Activated naive CD8-positive, alpha-beta T cell (primary cell): ENCODE measurements around the gene IFNA4.
"Not testable (repeated sequence)": the region's sequence is repeated elsewhere in the genome, so short reads cannot be mapped to it uniquely, and the experiment has no call there.

ENCODE experiments used
- H3K27ac Mint-ChIP-seq: one replicate; pipeline ENCODE4 v1.8.0; 2021; ENCODE audit warnings: mixed read lengths
- H3K27me3 Mint-ChIP-seq: one replicate; pipeline ENCODE4 v1.8.0; 2021; ENCODE audit warnings: mixed read lengths
- H3K36me3 Mint-ChIP-seq: one replicate; pipeline ENCODE4 v1.8.0; 2021; ENCODE audit warnings: mixed read lengths
- H3K4me1 Mint-ChIP-seq: one replicate; pipeline ENCODE4 v1.8.0; 2021; ENCODE audit warnings: low read depth, mixed read lengths
- H3K4me3 Mint-ChIP-seq: one replicate; pipeline ENCODE4 v1.8.0; 2021; ENCODE audit warnings: mild to moderate bottlenecking, mixed read lengths
- H3K9me3 Mint-ChIP-seq: one replicate; pipeline ENCODE4 v1.8.0; 2021; ENCODE audit warnings: low read depth, mixed read lengths

Gene IFNA4

GRCh38 chr9:21187487-21187886 lies at the start of gene IFNA4:
IFNA4 (minus strand) TSS chr9:21187587; CDS start chr9:21187531, 56 bp downstream.
- H3K4me3 Mint-ChIP-seq, H3K27ac Mint-ChIP-seq, H3K36me3 Mint-ChIP-seq, H3K27me3 Mint-ChIP-seq, H3K9me3 Mint-ChIP-seq, H3K4me1 Mint-ChIP-seq: not testable (repeated sequence)

- H3K9me3 Mint-ChIP-seq, H3K27me3 Mint-ChIP-seq, H3K27ac Mint-ChIP-seq, H3K4me1 Mint-ChIP-seq, H3K36me3 Mint-ChIP-seq: not testable (repeated sequence)
- peak overlapping the region; percentile 72 for H3K4me3 Mint-ChIP-seq
Observed at GRCh38 chr9:21236360-21236714, 49.0 kb upstream of the IFNA4 start.

GRCh38 chr9:21235468-21236359 lies 48.3 kb upstream of the IFNA4 start:
- H3K27me3 Mint-ChIP-seq, H3K36me3 Mint-ChIP-seq, H3K4me1 Mint-ChIP-seq, H3K9me3 Mint-ChIP-seq, H3K27ac Mint-ChIP-seq: not testable (repeated sequence)
- peak overlapping the region; percentile 72 for H3K4me3 Mint-ChIP-seq

DNA sequence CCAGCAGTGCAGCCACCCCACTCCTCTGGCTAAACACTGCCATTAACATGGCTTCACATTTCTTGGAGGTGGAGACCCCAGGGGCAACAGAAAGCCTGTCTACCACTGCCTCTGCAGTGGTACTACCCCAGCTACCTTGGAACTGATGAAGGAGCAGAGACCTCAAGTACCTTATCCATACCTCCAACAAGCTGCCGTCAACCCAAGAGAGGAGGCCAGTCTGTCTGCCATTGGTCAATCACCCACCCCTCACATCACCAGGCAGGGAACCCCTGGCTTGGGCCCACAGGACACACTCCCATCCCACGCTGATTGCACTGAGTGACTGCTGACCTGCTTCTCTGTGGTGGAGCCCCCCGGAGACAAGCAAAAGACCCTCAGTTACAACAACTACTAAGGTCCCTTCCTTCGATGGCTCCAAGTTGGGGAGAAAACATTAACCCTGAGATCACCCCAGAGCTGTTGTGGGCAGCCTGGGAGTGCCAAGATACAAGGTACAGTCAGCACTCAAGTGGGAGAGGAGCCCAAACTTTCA lies 46.8 kb upstream of the IFNA4 start:
- H3K4me1 Mint-ChIP-seq, result peaks cover 9% of the 10 kb centered on the region
- H3K27me3 Mint-ChIP-seq, result peaks cover 3% of the 10 kb centered on the region
- H3K9me3 Mint-ChIP-seq, result no peaks in the 10 kb centered on the region
- H3K27ac Mint-ChIP-seq, result no peak overlapping the region
- no peaks in the 10 kb centered on the region for H3K36me3 Mint-ChIP-seq
- no peak overlapping the region for H3K4me3 Mint-ChIP-seq

DNA sequence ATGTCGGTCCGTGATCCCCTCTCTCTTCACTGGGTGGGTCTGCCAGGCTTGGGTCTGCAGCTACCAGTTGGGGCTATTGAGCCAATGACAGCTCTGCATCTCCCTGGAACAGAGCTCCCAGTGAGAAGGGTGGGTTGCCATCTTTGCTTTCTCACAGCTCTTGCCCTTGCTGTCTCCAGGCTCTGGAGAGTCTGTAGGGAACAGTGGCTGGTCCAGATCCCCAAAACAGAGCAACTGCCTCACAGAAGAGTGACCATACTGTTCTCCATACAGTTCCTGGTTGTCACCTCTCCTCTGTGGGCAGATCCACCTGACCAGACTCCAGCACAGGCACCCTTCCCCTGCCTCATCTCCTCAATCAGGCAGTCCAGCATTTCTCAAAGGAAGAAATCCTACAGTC lies 45.9 kb upstream of the IFNA4 start:
- Mint-ChIP-seq H3K27me3 (peaks cover 2% of the 10 kb centered on the region), H3K27ac (no peak overlapping the region), H3K36me3 (no peaks in the 10 kb centered on the region), H3K4me1 (peaks cover 9% of the 10 kb centered on the region), H3K4me3 (no peak overlapping the region), H3K9me3 (no peaks in the 10 kb centered on the region)

GRCh38 chr9:21228122-21228521 lies 40.7 kb upstream of the IFNA4 start, which contains the start of gene IFNA17:
IFNA17 (minus strand) TSS chr9:21228222; CDS start chr9:21228173, 49 bp downstream.
- H3K4me1 Mint-ChIP-seq, result no peaks in the 10 kb centered on the region
- no peak within 1 kb of the TSS for H3K27ac Mint-ChIP-seq
- no peaks in the 10 kb centered on the region for H3K9me3 Mint-ChIP-seq
- no peaks in the 10 kb centered on the region for H3K36me3 Mint-ChIP-seq
- H3K27me3 Mint-ChIP-seq, result peaks cover 5% of the 10 kb centered on the region
- no peak within 1 kb of the TSS for H3K4me3 Mint-ChIP-seq

DNA sequence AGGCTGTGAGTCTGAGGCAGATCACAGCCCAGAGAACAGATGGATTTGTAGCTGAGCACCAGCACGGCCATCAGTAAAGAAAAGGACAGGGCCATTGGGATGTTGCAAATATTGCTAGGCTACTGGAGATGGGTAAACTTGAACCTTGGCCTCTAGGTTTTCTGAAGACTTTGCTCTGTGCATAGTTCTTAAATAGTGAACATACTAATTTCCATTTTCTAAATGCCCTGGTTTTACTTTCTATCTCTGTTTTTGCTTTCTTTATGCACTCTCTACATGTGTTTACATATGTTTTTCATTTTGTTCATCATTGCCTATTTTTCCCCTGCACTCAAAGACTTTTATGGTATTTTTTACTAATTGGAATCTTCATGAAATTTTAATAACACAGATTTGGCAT lies 29.8 kb upstream of the IFNA4 start, which contains the start of gene IFNA16:
Gene IFNA16 (minus strand): TSS at position 101 of the 400 bp plus-strand sequence. CDS start 6 bp downstream, at position 95.
- H3K4me1 Mint-ChIP-seq, H3K27ac Mint-ChIP-seq, H3K4me3 Mint-ChIP-seq, H3K36me3 Mint-ChIP-seq, H3K9me3 Mint-ChIP-seq: not testable (repeated sequence)
- peaks cover 19% of the 10 kb centered on the region for H3K27me3 Mint-ChIP-seq

DNA sequence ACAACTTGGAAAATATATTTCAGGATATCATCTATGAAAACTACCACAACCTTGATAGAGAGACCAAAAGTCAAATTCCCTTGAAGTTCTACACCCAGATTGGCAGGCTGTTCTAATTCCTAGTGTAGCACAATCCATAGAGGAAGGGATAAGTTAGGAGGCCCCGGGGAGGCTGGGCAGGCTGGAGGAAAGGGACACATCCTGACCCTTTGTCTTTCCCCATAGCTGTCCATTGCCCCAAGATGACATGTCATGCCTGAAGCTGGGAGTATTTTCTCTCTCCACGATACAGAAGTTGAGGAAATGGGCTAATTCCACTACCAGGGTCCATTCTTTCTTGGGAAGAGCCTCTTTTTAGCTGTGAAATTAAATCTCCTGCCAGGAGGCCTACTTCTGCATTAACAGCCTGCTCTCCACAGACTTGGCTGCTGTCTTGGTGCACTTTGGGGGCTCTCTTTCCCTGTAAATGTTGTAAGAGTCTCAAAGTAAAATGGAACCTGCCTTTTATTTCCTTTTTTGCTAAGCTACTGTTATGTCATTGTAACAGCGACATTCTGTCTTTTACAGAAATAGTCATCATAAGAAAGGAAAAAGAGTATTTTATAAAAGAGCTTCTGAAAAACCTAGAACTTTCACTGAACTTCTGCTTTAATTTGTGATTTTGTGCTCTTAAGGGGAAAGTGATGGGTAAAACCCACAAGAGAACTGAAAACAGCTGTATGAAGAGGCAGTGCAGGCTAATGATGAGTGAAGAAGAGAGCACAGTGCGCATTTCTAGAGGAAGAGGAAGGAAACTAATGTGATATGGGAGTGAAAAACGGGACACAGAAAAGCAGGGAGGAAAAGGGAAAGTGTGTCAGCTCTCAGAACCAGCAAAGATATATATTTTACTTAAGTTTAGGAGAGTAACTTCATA lies 26.3 kb upstream of the IFNA4 start:
- not testable (repeated sequence) for H3K36me3 Mint-ChIP-seq, H3K9me3 Mint-ChIP-seq, H3K27me3 Mint-ChIP-seq, H3K4me1 Mint-ChIP-seq, H3K27ac Mint-ChIP-seq
- peak overlapping the region; percentile 36 for H3K4me3 Mint-ChIP-seq

DNA sequence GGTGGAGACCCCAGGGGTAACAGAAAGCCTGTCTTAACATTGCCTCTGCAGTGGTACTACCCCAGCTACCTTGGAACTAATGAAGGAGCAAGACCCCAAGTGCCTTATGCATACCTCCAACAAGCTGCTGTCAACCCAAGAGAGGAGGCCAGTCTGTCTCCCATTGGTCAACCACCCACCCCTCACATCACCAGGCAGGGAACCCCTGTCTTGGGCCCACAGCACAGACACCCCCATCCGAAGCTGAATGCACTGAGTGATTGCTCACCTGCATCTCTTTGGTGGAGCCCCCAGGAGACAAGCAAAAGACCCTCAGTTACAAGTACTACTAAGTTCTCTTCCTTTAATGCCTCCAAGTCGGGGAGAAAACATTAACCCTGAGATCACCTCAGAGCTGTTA lies 24.8 kb upstream of the IFNA4 start:
- not testable (repeated sequence) for H3K4me1 Mint-ChIP-seq, H3K4me3 Mint-ChIP-seq, H3K27me3 Mint-ChIP-seq, H3K9me3 Mint-ChIP-seq, H3K27ac Mint-ChIP-seq, H3K36me3 Mint-ChIP-seq

- H3K4me1 Mint-ChIP-seq, result not testable (repeated sequence)
Observed at GRCh38 chr9:21210782-21211181, 23.4 kb upstream of the IFNA4 start.

GRCh38 chr9:21210311-21210710 lies 22.9 kb upstream of the IFNA4 start:
- H3K4me3 Mint-ChIP-seq, result no peak overlapping the region
- peaks cover 4% of the 10 kb centered on the region for H3K4me1 Mint-ChIP-seq
- H3K27ac Mint-ChIP-seq, result no peak overlapping the region
- no peaks in the 10 kb centered on the region for H3K9me3 Mint-ChIP-seq
- peaks cover 8% of the 10 kb centered on the region for H3K27me3 Mint-ChIP-seq
- peaks cover 2% of the 10 kb centered on the region for H3K36me3 Mint-ChIP-seq

More at GRCh38 chr9:21210782-21211181, 23.4 kb upstream of the IFNA4 start:
- H3K36me3 Mint-ChIP-seq, H3K9me3 Mint-ChIP-seq, H3K27ac Mint-ChIP-seq, H3K4me3 Mint-ChIP-seq, H3K27me3 Mint-ChIP-seq: not testable (repeated sequence)

DNA sequence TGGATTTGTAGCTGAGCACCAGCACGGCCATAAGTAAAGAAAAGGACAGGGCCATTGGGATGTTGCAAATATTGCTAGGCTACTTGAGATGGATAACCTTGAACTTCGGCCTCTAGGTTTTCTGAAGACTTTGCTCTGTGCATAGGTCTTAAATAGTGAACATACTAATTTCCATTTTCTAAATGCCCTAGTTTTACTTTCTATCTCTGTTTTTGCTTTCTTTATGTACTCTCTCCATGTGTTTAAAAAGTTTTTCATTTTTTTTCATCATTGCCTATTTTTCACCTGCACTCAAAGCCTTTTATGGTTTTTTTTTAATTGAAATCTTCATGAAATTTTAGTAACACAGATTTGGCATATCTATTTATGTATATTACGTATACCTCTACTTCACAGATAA lies 19.7 kb upstream of the IFNA4 start, which contains the start of gene IFNA10:
Gene IFNA10 (minus strand): TSS at position 101 of the 400 bp plus-strand sequence. CDS start 46 bp downstream, at position 55.
- not testable (repeated sequence) for H3K27me3 Mint-ChIP-seq, H3K9me3 Mint-ChIP-seq, H3K4me3 Mint-ChIP-seq, H3K27ac Mint-ChIP-seq, H3K4me1 Mint-ChIP-seq, H3K36me3 Mint-ChIP-seq

GRCh38 chr9:21205204-21205603 lies 17.8 kb upstream of the IFNA4 start:
- Mint-ChIP-seq H3K4me3 (no peak overlapping the region), H3K9me3 (peaks cover 3% of the 10 kb centered on the region), H3K4me1 (peaks cover 2% of the 10 kb centered on the region), H3K36me3 (peaks cover 8% of the 10 kb centered on the region), H3K27me3 (peaks cover 14% of the 10 kb centered on the region), H3K27ac (no peak overlapping the region)

DNA sequence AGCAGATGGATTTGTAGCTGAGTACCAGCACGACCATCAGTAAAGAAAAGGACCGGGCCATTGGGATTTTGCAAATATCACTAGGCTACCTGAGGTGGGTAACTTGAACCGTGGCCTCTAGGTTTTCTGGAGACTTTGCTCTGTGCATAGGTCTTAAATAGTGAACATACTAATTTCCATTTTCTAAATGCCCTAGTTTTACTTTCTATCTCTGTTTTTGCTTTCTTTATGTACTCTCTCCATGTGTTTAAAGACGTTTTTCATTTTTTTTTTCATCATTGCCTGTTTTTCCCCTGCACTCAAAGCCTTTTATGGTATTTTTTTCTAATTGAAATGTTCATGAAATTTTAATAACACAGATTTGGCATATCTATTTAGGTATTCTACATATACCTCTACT lies 14.7 kb upstream of the IFNA4 start, which contains the start of gene IFNA7:
Gene IFNA7 (minus strand): TSS at position 101 of the 400 bp plus-strand sequence. CDS start 40 bp downstream, at position 61.
- H3K36me3 Mint-ChIP-seq, H3K27ac Mint-ChIP-seq, H3K9me3 Mint-ChIP-seq, H3K4me1 Mint-ChIP-seq, H3K4me3 Mint-ChIP-seq: not testable (repeated sequence)
- peaks cover 13% of the 10 kb centered on the region for H3K27me3 Mint-ChIP-seq
